ENCODE measurements around the gene KIF24. TPM values are rescaled to one million over a fixed set of nuclear protein-coding genes. Genes with fewer than 3 reads are reported as not detected.

The KIF24 gene
- total RNA-seq, 1 donor from 2014 or later: 0.21 TPM

GRCh38 chr9:34334337-34334824 is 5.3 kb upstream of the KIF24 start:
- no peak for TF ChIP-seq CTCF (IDR thresholded peaks at IDR 0.05)
- H3K4me1 ChIP-seq: peaks cover 0 to 5% of the 10 kb centered on the region in 2 donors
- no peaks in the 10 kb centered on the region for H3K27me3 ChIP-seq
- no peaks in the 10 kb centered on the region for H3K9me3 ChIP-seq
- peaks cover 0 to 8% of the 10 kb centered on the region in 2 donors for H3K36me3 ChIP-seq
- no peak overlapping the region for H3K4me3 ChIP-seq
- no peak for DNase-seq (ENCODE audit: low spot score in 2 of 2)
- no peak overlapping the region for H3K27ac ChIP-seq
- intact Hi-C loops (cut with DNase I): loop anchor here (10.0 kb wide), 1 partner anchor 170 kb away; no protein-coding TSS in a partner anchor

DNA sequence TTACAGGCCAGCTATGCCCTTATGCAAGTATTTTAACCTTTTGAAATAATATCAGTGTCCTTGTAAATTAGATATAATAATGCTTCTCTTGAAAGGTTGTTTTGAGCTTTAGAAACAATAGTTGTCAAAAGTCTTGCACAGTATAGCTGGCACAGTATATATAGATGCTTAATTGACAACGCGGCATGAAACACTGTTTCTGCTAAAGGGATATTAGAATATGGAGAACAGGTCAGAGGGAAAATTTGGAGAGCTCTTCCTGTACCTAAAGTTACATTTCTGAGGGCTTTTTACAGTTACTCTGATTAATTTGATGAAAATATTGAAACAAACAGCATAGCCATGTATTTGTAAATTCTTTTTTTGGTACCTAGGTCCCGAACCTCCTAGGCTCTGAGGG is 4.8 kb upstream of the KIF24 start:
- Histone ChIP-seq H3K27ac (no peak overlapping the region), H3K36me3 (peaks cover 0 to 3% of the 10 kb centered on the region in 2 donors)
- intact Hi-C loops (cut with DNase I): loop anchor here (10.0 kb wide), 1 partner anchor 171 kb away; no protein-coding TSS in a partner anchor

GRCh38 chr9:34332076-34332964 is 3.3 kb upstream of the KIF24 start:
- intact Hi-C loops (cut with DNase I): loop anchor here (1.0 to 10.0 kb wide), 2 partner anchors 47 to 172 kb away; no protein-coding TSS in a partner anchor
- Histone ChIP-seq H3K36me3 (no peaks in the 10 kb centered on the region), H3K4me1 (peaks cover 0 to 9% of the 10 kb centered on the region in 2 donors), H3K27me3 (no peaks in the 10 kb centered on the region), H3K27ac (no peak overlapping the region), H3K4me3 (no peak overlapping the region), H3K9me3 (no peaks in the 10 kb centered on the region)
- peak; percentile 51 to 65 (median 56) for TF ChIP-seq CTCF (IDR thresholded peaks at IDR 0.05)
- no peak for DNase-seq (ENCODE audit: low spot score in 2 of 2)

More for the DNA sequence above, 4.8 kb upstream of the KIF24 start:
- Histone ChIP-seq H3K4me3 (no peak overlapping the region), H3K4me1 (peaks cover 0 to 5% of the 10 kb centered on the region in 2 donors), H3K27me3 (no peaks in the 10 kb centered on the region), H3K9me3 (no peaks in the 10 kb centered on the region)
- TF ChIP-seq CTCF (IDR thresholded peaks at IDR 0.05): no peak
- no peak for DNase-seq (ENCODE audit: low spot score in 2 of 2)

DNA sequence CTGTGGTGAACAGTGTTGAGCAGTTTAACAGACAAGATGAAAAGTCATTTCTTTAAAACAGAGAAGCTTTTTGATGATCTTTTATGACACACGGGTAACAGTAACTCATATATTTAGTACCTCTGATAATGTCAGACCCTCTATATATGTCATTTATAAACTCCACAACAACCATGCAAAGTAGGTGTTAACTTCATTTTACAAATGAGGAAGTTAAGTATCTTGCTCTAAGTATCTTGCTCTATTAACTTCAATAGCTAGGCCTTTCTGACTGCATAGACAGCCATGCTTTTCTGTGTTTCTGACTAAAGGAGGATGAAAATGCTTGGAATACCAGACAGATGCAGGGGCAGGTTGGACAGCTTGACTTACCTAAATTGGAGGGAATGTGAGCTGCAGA is 2.1 kb upstream of the KIF24 start:
- Histone ChIP-seq H3K27me3 (no peaks in the 10 kb centered on the region), H3K36me3 (no peaks in the 10 kb centered on the region), H3K27ac (no peak overlapping the region), H3K4me1 (peaks cover 0 to 9% of the 10 kb centered on the region in 2 donors), H3K4me3 (no peak overlapping the region), H3K9me3 (no peaks in the 10 kb centered on the region)
- intact Hi-C loops (cut with DNase I): loop anchor here (10.0 kb wide), 1 partner anchor 174 kb away; no protein-coding TSS in a partner anchor
- DNase-seq (ENCODE audit: low spot score in 2 of 2): no peak
- TF ChIP-seq CTCF (IDR thresholded peaks at IDR 0.05): no peak

DNA sequence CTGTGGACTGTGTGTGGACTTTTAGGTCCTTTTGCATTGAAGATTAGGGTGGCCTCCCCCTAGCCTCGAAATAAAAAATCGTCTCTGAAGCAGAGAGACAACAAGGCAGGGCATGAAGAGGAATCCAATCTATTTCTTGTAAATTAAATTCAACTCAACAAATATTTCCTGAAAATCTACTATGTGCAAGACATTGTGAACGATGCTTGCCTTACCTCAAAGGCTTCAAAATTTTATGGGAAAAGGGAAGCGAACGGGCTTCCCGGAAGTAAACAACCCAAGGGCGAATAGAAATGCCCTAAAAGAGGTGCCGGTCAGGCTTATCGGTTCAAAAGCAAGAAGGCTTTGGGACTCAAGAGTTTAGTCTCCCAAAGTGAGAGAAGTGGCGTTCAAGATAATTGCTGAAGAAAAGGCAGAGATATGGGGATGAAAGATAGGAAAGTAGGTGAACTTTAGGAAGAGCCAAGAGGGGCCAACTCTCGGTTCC is 525 bp downstream of the KIF24 start:
- peak overlapping the region in 1 of 2 donors; percentile 51 for H3K27ac ChIP-seq
- intact Hi-C loops (cut with DNase I): loop anchor here (2.0 to 5.0 kb wide), 6 partner anchors 76 to 339 kb away; partner anchors contain the start of genes DCAF12, UBAP1 and UBAP2
- peak overlapping the region; percentile 70 to 72 for H3K4me3 ChIP-seq

More for the DNA sequence above, 525 bp downstream of the KIF24 start:
- DNase-seq (ENCODE audit: low spot score in 2 of 2): no peak
- H3K36me3 ChIP-seq: no peaks in the 10 kb centered on the region
- no peak for TF ChIP-seq CTCF (IDR thresholded peaks at IDR 0.05)
- H3K4me1 ChIP-seq: peaks cover 0 to 9% of the 10 kb centered on the region in 2 donors
- H3K9me3 ChIP-seq: no peaks in the 10 kb centered on the region
- H3K27me3 ChIP-seq: no peaks in the 10 kb centered on the region

Data from ascending aorta (tissue), 2 donors.